Central memory CD8-positive, alpha-beta T cell (primary cell): ENCODE results near the gene IBA57.

Experiments
- ATAC-seq: fragments of 150-1000 bp; cut with Tn5 transposase; replicated peaks from 2 replicates; pipeline ENCODE4 v1.10.0; 2022; ENCODE audit warnings: mild to moderate bottlenecking, moderate FRiP score, moderate number of reproducible peaks; ENCODE audit not compliant: poor library complexity, severe bottlenecking; ENCODE audit errors: extremely low read depth
- DNase-seq, 2 donors: peaks; one replicate each; pipeline ENCODE4 v3.0.0; 2021; ENCODE audit warnings: low spot score in 2 of 2
- H3K27ac Mint-ChIP-seq: one replicate; pipeline ENCODE4 v1.8.0; 2022; ENCODE audit warnings: low read depth, mild to moderate bottlenecking, moderate library complexity, mixed read lengths
- H3K27me3 Mint-ChIP-seq: one replicate; pipeline ENCODE4 v1.8.0; 2022; ENCODE audit warnings: mixed read lengths
- H3K36me3 Mint-ChIP-seq: one replicate; pipeline ENCODE4 v1.8.0; 2022; ENCODE audit warnings: mild to moderate bottlenecking, moderate library complexity, mixed read lengths; ENCODE audit not compliant: insufficient read depth
- H3K4me1 Mint-ChIP-seq: one replicate; pipeline ENCODE4 v1.8.0; 2022; ENCODE audit warnings: mixed read lengths
- H3K4me3 Mint-ChIP-seq: one replicate; pipeline ENCODE4 v1.8.0; 2022; ENCODE audit warnings: mild to moderate bottlenecking, moderate library complexity, mixed read lengths
- H3K9me3 Mint-ChIP-seq: one replicate; pipeline ENCODE4 v1.8.0; 2022; ENCODE audit warnings: mixed read lengths

The IBA57 gene

DNA sequence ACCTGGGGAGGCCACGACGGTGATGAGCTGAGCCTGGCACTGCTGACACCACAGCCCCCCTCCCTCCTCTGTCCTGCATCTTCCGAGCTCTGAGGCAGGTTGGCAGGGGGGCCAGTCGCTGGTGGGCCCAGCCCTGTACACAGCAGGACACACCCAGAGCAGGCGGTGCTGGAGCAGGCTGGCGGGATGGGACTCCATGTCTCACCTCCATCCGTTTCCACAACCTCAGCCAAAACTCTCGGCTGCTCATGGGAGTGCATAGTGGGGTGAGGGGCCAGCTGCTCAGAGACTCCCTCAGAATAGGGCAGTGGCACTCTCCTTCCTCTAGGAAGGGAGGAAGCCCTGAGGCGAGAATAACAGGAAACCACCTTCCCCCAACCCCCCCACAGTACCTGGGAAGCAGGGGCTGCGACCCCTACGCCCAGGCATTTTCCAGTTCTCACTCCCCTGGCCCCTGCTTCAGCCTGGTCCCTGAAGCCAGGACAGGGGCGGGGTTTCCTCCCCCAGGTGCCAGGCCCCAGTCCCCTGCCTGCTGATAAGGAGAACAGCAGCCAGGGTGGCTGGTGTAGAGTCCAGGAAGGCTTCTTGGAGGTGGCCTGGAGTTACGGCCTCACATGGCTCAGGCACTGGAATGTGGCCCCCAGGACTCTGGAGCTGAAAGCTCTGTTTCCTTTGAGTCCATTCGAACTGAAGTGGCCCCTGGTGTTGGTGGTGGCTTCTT, 3.2 kb upstream of the IBA57 start:
- Mint-ChIP-seq H3K36me3 (peaks cover 19% of the 10 kb centered on the region), H3K4me1 (peaks cover 23% of the 10 kb centered on the region), H3K9me3 (no peaks in the 10 kb centered on the region), H3K4me3 (no peak overlapping the region), H3K27ac (no peak overlapping the region), H3K27me3 (no peaks in the 10 kb centered on the region)
- DNase-seq (no peak), ATAC-seq (no peak)

DNA sequence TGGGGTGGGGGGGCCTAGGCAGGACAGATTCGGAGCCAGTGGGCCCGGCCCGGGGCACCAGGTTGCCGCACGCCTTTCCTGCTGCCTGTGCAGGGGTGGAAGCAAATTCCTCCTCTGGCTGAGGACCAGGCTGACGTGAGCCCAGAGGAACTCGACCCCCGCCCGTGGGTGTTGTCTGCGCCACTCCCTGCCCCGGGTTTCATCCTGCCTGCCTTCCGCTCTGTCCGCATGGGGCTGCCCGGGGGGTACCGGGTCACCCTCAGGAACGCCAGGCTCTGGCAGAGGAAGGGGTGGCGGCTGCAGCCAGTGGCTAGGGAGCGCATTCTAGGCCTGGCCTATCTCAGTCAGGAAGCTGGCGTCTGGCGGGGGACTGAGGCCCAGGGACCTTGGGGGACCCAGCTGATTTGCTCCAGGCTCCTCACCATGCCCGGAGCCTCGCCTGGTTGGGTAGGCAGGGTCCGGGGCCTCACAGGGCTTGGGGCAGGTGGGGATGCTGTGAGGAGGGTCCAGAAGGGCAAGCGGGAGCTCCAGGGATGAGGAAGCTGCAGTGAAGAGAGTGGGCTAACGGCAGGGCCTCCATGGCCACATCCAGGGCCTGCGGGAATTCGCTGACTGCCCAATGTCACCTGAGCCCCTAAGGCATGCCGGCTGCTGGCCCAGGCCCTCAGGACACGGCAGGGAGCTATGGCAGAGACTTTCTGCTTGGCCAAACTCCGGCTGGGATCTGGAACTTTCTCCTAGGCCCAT, 2.4 kb upstream of the IBA57 start:
- Mint-ChIP-seq H3K27me3 (no peaks in the 10 kb centered on the region), H3K4me1 (peaks cover 27% of the 10 kb centered on the region)

DNA sequence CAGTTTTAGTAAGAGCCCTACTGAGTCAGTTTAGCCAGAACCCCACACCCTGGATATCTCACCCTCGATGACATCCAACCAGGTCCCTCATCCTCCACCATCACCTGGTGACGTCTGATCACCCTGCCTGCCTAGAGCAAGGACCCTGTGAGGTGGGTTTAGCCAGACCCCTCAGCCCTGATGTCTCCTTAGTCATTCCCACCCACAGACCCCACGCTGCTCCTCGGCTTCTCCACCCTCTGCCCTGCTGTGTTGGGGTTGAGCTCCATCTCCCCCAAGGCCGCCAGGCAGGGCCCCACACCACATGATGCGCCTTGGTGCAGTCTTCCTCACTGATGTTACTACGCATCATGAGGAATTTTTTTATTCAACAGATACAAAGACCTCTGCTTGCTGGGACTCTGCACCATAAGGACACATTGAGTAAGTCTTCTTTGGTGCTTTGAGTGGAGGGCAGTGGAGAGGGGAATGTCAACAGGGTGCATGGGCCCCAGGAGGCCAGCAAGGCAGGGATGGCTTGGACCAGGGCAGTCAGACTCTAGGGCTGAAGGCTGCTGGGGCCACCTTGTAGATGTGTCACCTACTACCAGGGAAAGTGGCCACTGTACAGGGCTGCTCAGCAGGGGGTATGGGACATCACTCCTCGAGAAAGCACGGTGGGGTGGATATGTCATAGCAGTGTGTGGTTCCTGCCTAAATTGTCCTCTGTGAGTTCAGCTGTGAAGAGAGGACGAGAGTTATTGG, 1.7 kb upstream of the IBA57 start:
- no peak for DNase-seq
- Mint-ChIP-seq H3K9me3 (no peaks in the 10 kb centered on the region), H3K4me3 (peak overlapping the region; percentile 82), H3K27ac (peak overlapping the region; percentile 95), H3K27me3 (no peaks in the 10 kb centered on the region), H3K36me3 (peaks cover 19% of the 10 kb centered on the region), H3K4me1 (peaks cover 33% of the 10 kb centered on the region)
- no peak for ATAC-seq

More for the DNA sequence above, 2.4 kb upstream of the IBA57 start:
- DNase-seq = no peak
- ATAC-seq = no peak
- peak overlapping the region; percentile 95 for H3K27ac Mint-ChIP-seq
- H3K36me3 Mint-ChIP-seq = peaks cover 19% of the 10 kb centered on the region
- H3K9me3 Mint-ChIP-seq = no peaks in the 10 kb centered on the region
- H3K4me3 Mint-ChIP-seq = no peak overlapping the region

DNA sequence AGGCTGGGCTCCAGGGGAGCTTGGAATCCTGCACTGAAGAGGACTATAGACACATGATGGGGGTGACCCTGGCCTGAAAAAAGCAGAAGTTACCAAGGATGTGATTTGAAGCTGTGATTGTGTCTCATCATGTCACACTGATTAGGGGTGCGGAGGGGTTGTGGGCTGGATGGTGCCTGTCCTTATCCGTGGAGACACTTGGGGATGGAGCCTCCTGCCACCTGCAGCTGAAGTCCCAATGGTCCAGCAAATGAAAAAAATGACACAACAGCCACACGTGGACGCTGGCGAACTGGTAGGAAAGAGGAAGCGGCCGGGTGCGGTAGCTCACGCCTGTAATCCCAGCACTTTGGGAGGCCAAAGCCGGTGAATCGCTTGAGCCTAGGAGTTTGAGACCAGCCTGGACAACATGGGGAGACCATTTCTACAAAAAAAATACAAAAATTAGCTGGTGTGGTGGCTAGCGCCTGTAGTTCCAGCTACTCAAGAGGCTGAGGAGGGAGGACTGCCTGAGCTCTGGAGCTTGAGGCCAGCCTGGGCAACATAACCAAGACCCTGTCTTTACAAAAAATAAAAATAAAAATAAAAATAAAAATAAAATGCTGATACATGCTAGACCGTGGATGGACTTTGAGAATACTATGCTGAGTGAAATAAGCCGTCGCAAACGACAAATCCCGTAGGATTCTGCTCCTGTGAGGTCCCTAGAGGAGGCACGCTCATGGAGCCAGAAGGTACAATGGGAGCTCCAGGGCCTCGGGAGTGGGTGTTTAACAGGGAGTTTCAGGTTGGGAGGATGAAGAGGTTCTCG, 838 bp upstream of the IBA57 start:
- H3K27me3 Mint-ChIP-seq = no peaks in the 10 kb centered on the region
- peaks cover 21% of the 10 kb centered on the region for H3K36me3 Mint-ChIP-seq
- peak overlapping the region; percentile 95 for H3K27ac Mint-ChIP-seq
- no peaks in the 10 kb centered on the region for H3K9me3 Mint-ChIP-seq
- H3K4me1 Mint-ChIP-seq = peaks cover 41% of the 10 kb centered on the region
- ATAC-seq = no peak
- DNase-seq = no peak
- H3K4me3 Mint-ChIP-seq = peak overlapping the region; percentile 82

DNA sequence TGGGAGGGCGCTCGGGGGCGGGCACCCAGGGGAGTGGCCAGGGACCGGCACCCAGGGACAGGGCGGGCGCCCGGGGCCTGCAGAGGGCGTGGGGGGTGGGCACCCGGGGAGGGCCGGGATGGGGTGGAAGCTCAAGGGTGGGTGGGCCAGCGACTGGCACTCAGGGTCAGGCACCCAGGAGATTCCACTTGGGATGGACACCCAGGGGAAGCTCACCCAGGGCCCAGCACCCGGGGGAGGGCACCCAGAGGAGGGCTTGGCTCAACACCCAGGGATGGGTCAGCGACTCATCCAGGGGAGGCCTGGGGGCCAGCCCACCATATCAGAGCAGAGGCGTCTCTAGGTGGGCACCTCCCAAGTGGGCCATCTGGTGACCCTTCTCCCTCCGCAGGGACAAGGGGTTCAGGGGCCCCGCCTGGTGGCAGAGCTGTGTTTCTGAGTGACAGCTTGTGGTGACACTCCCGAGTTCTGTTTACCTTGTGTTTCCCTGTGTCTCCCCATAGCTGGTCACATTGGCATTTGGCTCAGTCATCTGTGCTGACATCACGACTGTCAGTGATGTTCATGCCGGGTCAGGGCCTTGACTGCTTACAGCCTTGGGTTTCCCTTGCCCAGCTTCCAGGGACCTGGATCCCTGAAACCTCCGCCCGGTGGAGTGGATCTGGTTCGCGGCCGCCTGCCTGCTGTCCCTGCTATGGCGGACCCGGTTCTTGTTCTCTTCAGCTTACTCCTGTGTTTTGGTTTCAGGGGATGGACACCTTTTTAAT, 749 bp downstream of the IBA57 start:
- Mint-ChIP-seq H3K9me3 (no peaks in the 10 kb centered on the region), H3K4me3 (peak overlapping the region; percentile 82), H3K27ac (peak overlapping the region; percentile 95), H3K36me3 (peaks cover 24% of the 10 kb centered on the region), H3K27me3 (no peaks in the 10 kb centered on the region), H3K4me1 (peaks cover 42% of the 10 kb centered on the region)
- DNase-seq = peak; percentile 52 to 65
- ATAC-seq = peak; percentile 26

DNA sequence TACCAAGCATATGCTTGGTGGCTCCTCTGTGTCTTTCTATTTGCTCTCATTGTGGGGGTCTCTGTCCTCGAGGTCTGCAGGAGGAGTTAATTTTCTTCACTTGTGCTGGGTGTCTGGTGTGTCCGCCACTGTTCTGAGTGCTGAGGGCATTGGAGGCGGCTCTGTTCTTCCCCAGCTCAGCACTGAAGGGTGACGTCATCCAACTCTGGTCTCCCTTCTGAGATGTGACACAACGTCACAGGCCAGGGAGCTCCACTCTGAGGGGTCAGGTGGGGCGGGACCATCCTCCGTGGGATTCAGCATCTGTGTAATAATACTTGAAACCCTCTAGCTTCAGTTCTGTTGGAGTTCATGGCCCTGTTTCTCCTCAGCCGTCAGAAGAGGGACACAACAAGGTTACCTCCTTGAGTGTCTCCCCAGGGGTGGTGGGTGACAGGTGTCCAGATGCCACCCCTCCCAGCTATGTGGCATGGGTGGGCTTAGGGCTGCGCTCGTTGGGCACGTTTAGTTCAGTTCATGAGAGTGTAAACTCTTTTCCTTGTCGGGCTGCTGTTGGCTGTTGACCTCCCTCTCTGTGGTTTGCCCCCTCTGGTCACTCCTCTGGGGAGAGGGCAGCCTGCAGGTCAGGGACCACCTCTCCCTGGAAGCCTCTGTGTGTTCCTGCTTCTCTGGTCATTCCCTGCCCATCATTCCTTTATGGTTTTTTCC, 3.1 kb downstream of the IBA57 start:
- Mint-ChIP-seq H3K4me1 (peaks cover 52% of the 10 kb centered on the region), H3K27ac (peak overlapping the region; percentile 52), H3K36me3 (peaks cover 27% of the 10 kb centered on the region)

DNA sequence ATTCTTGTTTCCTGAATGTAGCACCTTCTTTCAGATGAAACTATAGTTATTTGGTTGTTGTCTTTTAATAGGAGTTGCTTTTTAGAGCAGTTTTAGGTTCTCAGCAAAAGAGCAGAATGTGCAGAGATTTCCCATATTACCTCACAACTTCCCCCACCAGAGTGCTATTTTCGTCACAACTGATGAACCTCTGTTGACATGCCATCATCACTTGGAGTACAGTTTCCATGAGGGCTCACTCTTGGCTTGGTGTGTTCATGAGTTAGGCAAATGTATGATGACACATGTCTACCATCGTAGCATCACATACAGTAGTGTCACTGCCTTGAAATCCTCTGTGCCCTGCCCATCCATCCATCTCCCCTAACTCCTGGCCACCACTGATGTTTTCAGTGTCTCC, 3.7 kb downstream of the IBA57 start:
- peaks cover 48% of the 10 kb centered on the region for H3K4me1 Mint-ChIP-seq
- H3K36me3 Mint-ChIP-seq = peaks cover 26% of the 10 kb centered on the region
- H3K27me3 Mint-ChIP-seq = no peaks in the 10 kb centered on the region
- H3K4me3 Mint-ChIP-seq = no peak overlapping the region
- DNase-seq (no peak), ATAC-seq (no peak)
- H3K9me3 Mint-ChIP-seq = no peaks in the 10 kb centered on the region
- peak overlapping the region; percentile 52 for H3K27ac Mint-ChIP-seq

More for the DNA sequence above, 3.1 kb downstream of the IBA57 start:
- Mint-ChIP-seq H3K4me3 (no peak overlapping the region), H3K27me3 (no peaks in the 10 kb centered on the region), H3K9me3 (no peaks in the 10 kb centered on the region)
- ATAC-seq (no peak), DNase-seq (no peak)

DNA sequence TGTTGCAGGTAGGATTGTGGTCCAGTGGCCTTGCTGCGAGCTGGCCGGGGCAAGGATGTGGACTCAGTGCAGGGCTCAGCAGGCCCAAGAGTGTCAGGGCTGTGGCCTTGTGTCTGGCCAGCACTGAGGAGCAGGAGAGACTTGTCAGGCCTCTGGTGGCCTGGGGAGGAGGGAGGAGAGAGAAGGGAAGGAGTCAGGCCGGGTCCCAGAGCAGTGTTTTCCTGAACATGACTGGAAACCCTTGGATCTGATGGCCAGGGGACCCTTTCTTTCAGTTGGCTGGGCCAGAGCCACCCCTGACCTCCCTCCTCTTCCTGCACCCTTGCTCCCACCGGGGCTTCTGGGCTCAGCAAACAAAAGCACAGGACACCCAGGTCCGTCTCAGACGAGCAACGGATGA, 5.1 kb downstream of the IBA57 start:
- Mint-ChIP-seq H3K4me1 (peaks cover 40% of the 10 kb centered on the region), H3K9me3 (no peaks in the 10 kb centered on the region)

DNA sequence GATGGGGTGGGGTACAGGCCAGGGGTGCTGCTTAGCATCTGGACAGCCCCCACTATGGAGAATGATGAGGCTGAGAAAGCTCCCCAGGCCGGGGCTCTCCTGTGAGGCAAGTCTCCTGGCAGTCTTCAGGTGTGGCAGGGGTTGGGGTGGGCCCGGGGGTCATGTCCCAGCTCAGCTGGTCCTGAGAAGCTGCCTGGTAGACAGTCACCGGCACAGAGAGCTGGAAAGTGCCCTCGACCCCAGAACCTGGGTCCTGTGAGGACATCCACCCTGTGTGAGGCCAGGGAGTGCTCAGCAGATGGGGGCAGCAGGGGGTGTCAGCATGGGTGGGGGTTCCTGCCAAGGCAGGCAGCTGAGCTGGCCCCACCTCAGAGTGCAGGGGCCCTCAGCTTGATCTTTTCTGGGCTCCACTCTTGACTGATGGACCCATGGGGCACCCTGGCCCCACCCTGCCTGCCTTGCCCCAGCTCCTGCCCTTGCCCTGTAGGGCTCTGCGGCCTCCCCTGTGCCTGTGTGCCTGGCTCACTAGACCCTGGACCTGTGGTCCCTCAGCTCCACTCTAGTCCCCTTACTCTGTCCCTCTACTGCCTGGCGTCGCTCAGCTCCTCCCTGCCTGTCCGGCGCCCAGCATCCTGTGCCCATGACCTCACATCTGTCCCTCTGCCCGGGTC, 5.8 kb downstream of the IBA57 start:
- Mint-ChIP-seq H3K36me3 (peaks cover 26% of the 10 kb centered on the region), H3K27me3 (no peaks in the 10 kb centered on the region), H3K9me3 (no peaks in the 10 kb centered on the region), H3K4me1 (peaks cover 40% of the 10 kb centered on the region), H3K4me3 (no peak overlapping the region), H3K27ac (peak overlapping the region; percentile 51)
- ATAC-seq (no peak), DNase-seq (no peak)

More for the DNA sequence above, 5.1 kb downstream of the IBA57 start:
- Mint-ChIP-seq H3K27me3 (no peaks in the 10 kb centered on the region), H3K27ac (no peak overlapping the region), H3K36me3 (peaks cover 27% of the 10 kb centered on the region), H3K4me3 (no peak overlapping the region)
- ATAC-seq = no peak
- no peak for DNase-seq

DNA sequence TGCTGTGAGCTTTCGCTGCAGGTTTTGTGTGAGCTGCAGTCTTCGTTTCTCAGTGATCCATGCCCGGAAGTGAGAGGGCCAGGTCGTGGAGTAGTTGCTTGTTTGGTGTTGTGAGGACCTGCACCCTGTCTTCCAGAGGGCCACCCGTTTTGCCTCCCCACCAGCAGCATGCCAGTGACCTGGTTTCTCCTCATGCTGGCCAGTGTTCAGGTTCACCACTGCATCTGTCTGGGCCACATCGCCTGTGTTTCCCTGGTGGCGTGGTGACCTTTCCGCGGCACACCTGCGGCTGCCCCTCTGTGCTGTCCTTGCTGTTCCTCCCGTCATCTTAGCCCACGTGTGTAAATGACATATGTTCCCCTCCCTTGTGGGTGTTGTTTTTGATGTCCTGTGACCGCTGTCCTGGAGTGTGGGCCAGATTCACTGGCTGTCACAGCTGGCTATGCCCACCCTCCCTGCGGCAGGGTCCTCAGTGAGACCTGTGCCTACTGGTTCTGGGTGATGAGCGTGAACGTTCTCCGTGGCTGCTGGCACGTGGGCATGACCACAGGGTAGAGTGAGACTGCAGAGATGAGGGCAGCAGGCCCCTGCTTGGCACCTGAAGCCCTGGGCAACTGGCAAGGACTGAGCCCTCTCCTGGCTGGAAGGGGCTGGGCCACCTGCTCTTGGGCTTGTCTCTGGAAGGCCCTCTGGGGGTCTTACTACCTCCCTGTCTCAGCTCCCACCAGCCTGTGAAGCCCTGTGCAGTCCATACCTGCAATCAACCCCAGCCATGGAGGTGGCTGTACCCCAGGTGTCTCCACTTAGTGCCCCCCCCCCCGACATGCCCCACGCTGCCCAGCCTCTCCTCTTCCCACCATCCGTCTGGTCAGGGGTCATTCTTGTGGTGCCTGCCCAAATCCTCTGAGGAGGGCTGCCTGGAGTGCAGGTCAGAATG, 7.3 kb downstream of the IBA57 start:
- no peaks in the 10 kb centered on the region for H3K27me3 Mint-ChIP-seq
- peaks cover 31% of the 10 kb centered on the region for H3K4me1 Mint-ChIP-seq
- no peaks in the 10 kb centered on the region for H3K9me3 Mint-ChIP-seq
- DNase-seq (no peak), ATAC-seq (no peak)
- H3K36me3 Mint-ChIP-seq = peaks cover 22% of the 10 kb centered on the region
- peak overlapping the region; percentile 76 for H3K27ac Mint-ChIP-seq
- H3K4me3 Mint-ChIP-seq = no peak overlapping the region
